ENCODE results near the gene ATP5ME.

ATP5ME gene

GRCh38 chr4:692771-693554, 18.9 kb upstream of the ATP5ME start:
- TF ChIP-seq FOXP2 (optimal IDR thresholded peaks at IDR 0.05; ENCODE audit: borderline replicate concordance, extremely low read depth, extremely low read length, insufficient read depth): no peak
- TF ChIP-seq TAF1 (IDR thresholded peaks at IDR 0.05; ENCODE audit: borderline replicate concordance, insufficient read depth, low read length): no peak
- no peak for TF ChIP-seq SIN3A (IDR thresholded peaks at IDR 0.05; ENCODE audit: borderline replicate concordance, insufficient read depth, low read length)
- no peak for TF ChIP-seq REST (IDR thresholded peaks at IDR 0.05; ENCODE audit: insufficient read depth in 1 of 2, low read depth in 2 of 2, low read length in 2 of 2)
- TF ChIP-seq POLR2AphosphoS5 (IDR thresholded peaks at IDR 0.05; ENCODE audit: low read depth, low read length): no peak

- TF ChIP-seq SIN3A (IDR thresholded peaks at IDR 0.05; ENCODE audit: borderline replicate concordance, insufficient read depth, low read length) (no peak), REST (IDR thresholded peaks at IDR 0.05; ENCODE audit: insufficient read depth in 1 of 2, low read depth in 2 of 2, low read length in 2 of 2) (no peak), TAF1 (IDR thresholded peaks at IDR 0.05; ENCODE audit: borderline replicate concordance, insufficient read depth, low read length) (no peak), POLR2AphosphoS5 (IDR thresholded peaks at IDR 0.05; ENCODE audit: low read depth, low read length) (no peak), FOXP2 (optimal IDR thresholded peaks at IDR 0.05; ENCODE audit: borderline replicate concordance, extremely low read depth, extremely low read length, insufficient read depth) (no peak)
These were observed 15.6 kb upstream of the ATP5ME start for GRCh38 chr4:689723-690122.

GRCh38 chr4:688854-689681, 15.0 kb upstream of the ATP5ME start, which contains the start of gene SLC49A3:
TSS of gene SLC49A3 (minus strand) at chr4:689151. CDS start at chr4:689127, 24 bp downstream.
- TF ChIP-seq POLR2AphosphoS5 (IDR thresholded peaks at IDR 0.05; ENCODE audit: low read depth, low read length) (no peak), FOXP2 (optimal IDR thresholded peaks at IDR 0.05; ENCODE audit: borderline replicate concordance, extremely low read depth, extremely low read length, insufficient read depth) (no peak), REST (IDR thresholded peaks at IDR 0.05; ENCODE audit: insufficient read depth in 1 of 2, low read depth in 2 of 2, low read length in 2 of 2) (no peak), TAF1 (IDR thresholded peaks at IDR 0.05; ENCODE audit: borderline replicate concordance, insufficient read depth, low read length) (no peak)

- no peak for TF ChIP-seq REST (IDR thresholded peaks at IDR 0.05; ENCODE audit: insufficient read depth in 1 of 2, low read depth in 2 of 2, low read length in 2 of 2)
- no peak for TF ChIP-seq SIN3A (IDR thresholded peaks at IDR 0.05; ENCODE audit: borderline replicate concordance, insufficient read depth, low read length)
- no peak for TF ChIP-seq POLR2AphosphoS5 (IDR thresholded peaks at IDR 0.05; ENCODE audit: low read depth, low read length)
These were observed 14.1 kb upstream of the ATP5ME start for GRCh38 chr4:687971-688853.

Measured in PFSK-1 (cell line).